GM10847 (cell line): ENCODE measurements around the gene LARP1.

Experiments
- POLR2A ChIP-seq: IDR thresholded peaks from 2 replicates; pipeline ENCODE4 v1.6.1; 2011; ENCODE audit not compliant: insufficient read length; ENCODE audit errors: extremely low read depth

LARP1 gene

GRCh38 chr5:154771383-154771901, 16.3 kb downstream of the LARP1 start:
- TF ChIP-seq POLR2A, result no peak

GRCh38 chr5:154773326-154773725, 18.1 kb downstream of the LARP1 start:
- no peak for TF ChIP-seq POLR2A

- no peak for TF ChIP-seq POLR2A
These were observed 21.0 kb downstream of the LARP1 start for GRCh38 chr5:154776167-154776566.

GRCh38 chr5:154778534-154778933, 23.4 kb downstream of the LARP1 start:
- no peak for TF ChIP-seq POLR2A

- TF ChIP-seq POLR2A, result no peak
These were observed 23.9 kb downstream of the LARP1 start for GRCh38 chr5:154779105-154779504.

GRCh38 chr5:154780128-154780527, 25.0 kb downstream of the LARP1 start:
- TF ChIP-seq POLR2A, result no peak

- no peak for TF ChIP-seq POLR2A
These were observed 27.1 kb downstream of the LARP1 start for GRCh38 chr5:154782326-154782725.

- TF ChIP-seq POLR2A, result no peak
These were observed 27.8 kb downstream of the LARP1 start for GRCh38 chr5:154782812-154783592.

GRCh38 chr5:154783774-154784460, 28.7 kb downstream of the LARP1 start:
- no peak for TF ChIP-seq POLR2A

GRCh38 chr5:154784856-154785255, 29.7 kb downstream of the LARP1 start:
- no peak for TF ChIP-seq POLR2A

- TF ChIP-seq POLR2A, result no peak
These were observed 31.2 kb downstream of the LARP1 start for GRCh38 chr5:154786414-154786813.

GRCh38 chr5:154788212-154788611, 33.0 kb downstream of the LARP1 start:
- TF ChIP-seq POLR2A, result no peak

GRCh38 chr5:154791535-154791934, 36.4 kb downstream of the LARP1 start:
- TF ChIP-seq POLR2A, result no peak

GRCh38 chr5:154793599-154794524, 38.7 kb downstream of the LARP1 start:
- no peak for TF ChIP-seq POLR2A

GRCh38 chr5:154794525-154795234, 39.5 kb downstream of the LARP1 start:
- no peak for TF ChIP-seq POLR2A
